ENCODE results near the gene SHTN1. TPM values are rescaled to one million over a fixed set of nuclear protein-coding genes. Genes with fewer than 3 reads are reported as not detected.

SHTN1 gene
- total RNA-seq, 1 experiment from 2014 or later = 39.9 TPM

- Histone ChIP-seq H3K4me3 (ENCODE audit: low read depth, low read length, poor library complexity, severe bottlenecking) (no peak overlapping the region), H3K27me3 (replicated peaks; ENCODE audit: insufficient read depth, low read depth, low read length, poor library complexity) (no peaks in the 10 kb centered on the region), H3K27ac (ENCODE audit: low read depth, low read length, poor library complexity, severe bottlenecking) (no peak overlapping the region), H3K36me3 (ENCODE audit: insufficient read depth, low read length, poor library complexity, severe bottlenecking) (no peaks in the 10 kb centered on the region), H3K4me1 (ENCODE audit: insufficient read depth, low read length, poor library complexity, severe bottlenecking) (no peaks in the 10 kb centered on the region), H3K9me3 (ENCODE audit: low read depth, low read length, poor library complexity, severe bottlenecking) (no peaks in the 10 kb centered on the region)
- no peak for DNase-seq (ENCODE audit: low spot score)
- CTCF ChIA-PET = no interaction called here
- BruUV-seq (replicated peaks) = no TSS peak
- no peak for TF ChIP-seq EZH2 (IDR thresholded peaks at IDR 0.05; ENCODE audit: borderline replicate concordance, low read depth, low read length, poor library complexity, severe bottlenecking)
- TF ChIP-seq, protein P1, sequence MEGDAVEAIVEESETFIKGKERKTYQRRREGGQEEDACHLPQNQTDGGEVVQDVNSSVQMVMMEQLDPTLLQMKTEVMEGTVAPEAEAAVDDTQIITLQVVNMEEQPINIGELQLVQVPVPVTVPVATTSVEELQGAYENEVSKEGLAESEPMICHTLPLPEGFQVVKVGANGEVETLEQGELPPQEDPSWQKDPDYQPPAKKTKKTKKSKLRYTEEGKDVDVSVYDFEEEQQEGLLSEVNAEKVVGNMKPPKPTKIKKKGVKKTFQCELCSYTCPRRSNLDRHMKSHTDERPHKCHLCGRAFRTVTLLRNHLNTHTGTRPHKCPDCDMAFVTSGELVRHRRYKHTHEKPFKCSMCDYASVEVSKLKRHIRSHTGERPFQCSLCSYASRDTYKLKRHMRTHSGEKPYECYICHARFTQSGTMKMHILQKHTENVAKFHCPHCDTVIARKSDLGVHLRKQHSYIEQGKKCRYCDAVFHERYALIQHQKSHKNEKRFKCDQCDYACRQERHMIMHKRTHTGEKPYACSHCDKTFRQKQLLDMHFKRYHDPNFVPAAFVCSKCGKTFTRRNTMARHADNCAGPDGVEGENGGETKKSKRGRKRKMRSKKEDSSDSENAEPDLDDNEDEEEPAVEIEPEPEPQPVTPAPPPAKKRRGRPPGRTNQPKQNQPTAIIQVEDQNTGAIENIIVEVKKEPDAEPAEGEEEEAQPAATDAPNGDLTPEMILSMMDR (conservative IDR thresholded peaks at IDR 0.05; ENCODE audit: low read depth, low read length) = no peak
- POLR2A ChIA-PET (ENCODE audit: low non-redundant PET) = no interaction called here
- intact Hi-C loops (cut with micrococcal nuclease; ENCODE audit: unreplicated experiment) = no loop called here
Measured at GRCh38 chr10:117016266-117016665, 11.3 kb upstream of the SHTN1 start.

DNA sequence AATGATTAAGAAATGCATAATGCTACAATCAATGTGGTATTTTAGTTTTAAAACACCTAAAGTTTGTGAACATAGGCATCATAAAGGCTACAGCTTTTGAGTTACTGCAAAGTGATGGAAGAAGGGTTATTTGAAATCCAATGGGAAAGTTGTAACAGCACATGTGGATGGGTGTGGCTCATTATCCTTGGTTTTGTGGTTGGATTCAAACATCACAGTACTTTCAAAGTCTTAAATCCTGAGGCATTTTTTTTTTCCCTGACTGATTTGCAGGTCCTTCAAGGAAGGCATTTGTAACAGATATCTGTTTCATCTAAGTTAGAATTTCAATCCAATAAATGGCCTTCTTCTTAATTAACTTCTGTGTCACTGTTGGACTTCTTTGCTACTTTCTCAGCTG is 9.8 kb upstream of the SHTN1 start:
- CTCF ChIA-PET = no interaction called here
- H3K4me1 ChIP-seq (ENCODE audit: insufficient read depth, low read length, poor library complexity, severe bottlenecking) = no peaks in the 10 kb centered on the region
- DNase-seq (ENCODE audit: low spot score) = no peak
- no peak for TF ChIP-seq EZH2 (IDR thresholded peaks at IDR 0.05; ENCODE audit: borderline replicate concordance, low read depth, low read length, poor library complexity, severe bottlenecking)
- TF ChIP-seq, protein P1 (conservative IDR thresholded peaks at IDR 0.05; ENCODE audit: low read depth, low read length) = no peak
- intact Hi-C loops (cut with micrococcal nuclease; ENCODE audit: unreplicated experiment) = no loop called here
- POLR2A ChIA-PET (ENCODE audit: low non-redundant PET) = no interaction called here
- H3K36me3 ChIP-seq (ENCODE audit: insufficient read depth, low read length, poor library complexity, severe bottlenecking) = no peaks in the 10 kb centered on the region
- BruUV-seq (replicated peaks) = no TSS peak
- H3K27ac ChIP-seq (ENCODE audit: low read depth, low read length, poor library complexity, severe bottlenecking) = no peak overlapping the region
- no peaks in the 10 kb centered on the region for H3K27me3 ChIP-seq (replicated peaks; ENCODE audit: insufficient read depth, low read depth, low read length, poor library complexity)
- H3K9me3 ChIP-seq (ENCODE audit: low read depth, low read length, poor library complexity, severe bottlenecking) = no peaks in the 10 kb centered on the region
- H3K4me3 ChIP-seq (ENCODE audit: low read depth, low read length, poor library complexity, severe bottlenecking) = no peak overlapping the region

DNA sequence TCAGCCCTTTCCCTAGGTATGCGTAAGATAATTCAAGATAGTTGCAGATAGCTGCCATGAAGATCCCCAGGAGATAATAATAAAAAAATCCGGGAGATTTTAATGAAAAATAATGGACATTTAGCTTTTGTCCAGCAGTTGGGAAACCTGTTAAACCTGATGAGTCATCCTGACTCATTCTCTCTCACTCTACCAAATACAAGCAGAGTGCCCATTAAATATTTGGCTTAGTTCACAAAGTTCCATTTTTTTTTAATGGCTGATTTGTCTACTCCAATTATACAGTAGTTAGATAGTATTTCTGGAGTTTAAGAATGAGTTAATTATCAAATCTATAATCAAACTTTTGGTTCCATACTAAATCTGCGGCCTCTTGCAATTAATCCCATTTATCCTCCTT is 2.1 kb upstream of the SHTN1 start:
- no peak overlapping the region for H3K27ac ChIP-seq (ENCODE audit: low read depth, low read length, poor library complexity, severe bottlenecking)
- intact Hi-C loops (cut with micrococcal nuclease; ENCODE audit: unreplicated experiment) = no loop called here

More for the DNA sequence above, 2.1 kb upstream of the SHTN1 start:
- no TSS peak for BruUV-seq (replicated peaks)
- Histone ChIP-seq H3K27me3 (replicated peaks; ENCODE audit: insufficient read depth, low read depth, low read length, poor library complexity) (no peaks in the 10 kb centered on the region), H3K9me3 (ENCODE audit: low read depth, low read length, poor library complexity, severe bottlenecking) (no peaks in the 10 kb centered on the region), H3K4me3 (ENCODE audit: low read depth, low read length, poor library complexity, severe bottlenecking) (no peak overlapping the region), H3K36me3 (ENCODE audit: insufficient read depth, low read length, poor library complexity, severe bottlenecking) (no peaks in the 10 kb centered on the region), H3K4me1 (ENCODE audit: insufficient read depth, low read length, poor library complexity, severe bottlenecking) (peaks cover 20% of the 10 kb centered on the region)
- DNase-seq (ENCODE audit: low spot score) = peak; percentile 56
- ChIA-PET CTCF (interaction anchor here (0.6 to 0.7 kb wide), 2 partner anchors 111 to 217 kb away, joined by 3 to 5 read pairs; no protein-coding TSS in a partner anchor), POLR2A (ENCODE audit: low non-redundant PET) (no interaction called here)
- no peak for TF ChIP-seq EZH2 (IDR thresholded peaks at IDR 0.05; ENCODE audit: borderline replicate concordance, low read depth, low read length, poor library complexity, severe bottlenecking)
- TF ChIP-seq, protein P1 (conservative IDR thresholded peaks at IDR 0.05; ENCODE audit: low read depth, low read length) = no peak
